Measurements from ENCODE around the gene HIP1R.

- TF ChIP-seq POLR2A (IDR thresholded peaks at IDR 0.05; ENCODE audit: low read length) (no peak), GATA1 (IDR thresholded peaks at IDR 0.05; ENCODE audit: low read depth, low read length) (no peak)
These were observed 26.9 kb downstream of the HIP1R start for GRCh38 chr12:122862110-122862634.

Measured in erythroblast (primary cell).